Amniotic epithelial cell (primary cell): ENCODE measurements around the gene SH3GL2.

Experiments
- DNase-seq: peaks from one replicate; pipeline ENCODE4 v3.0.0-alpha.2; 2010; ENCODE audit warnings: low read depth

The SH3GL2 gene

GRCh38 chr9:17611342-17611741 is 32.5 kb downstream of the SH3GL2 start:
- DNase-seq = no peak

- DNase-seq = no peak
These were observed 33.1 kb downstream of the SH3GL2 start for GRCh38 chr9:17611917-17612316.

- DNase-seq = peak; percentile 3
These were observed 34.9 kb downstream of the SH3GL2 start for GRCh38 chr9:17613758-17614157.

GRCh38 chr9:17614250-17614649 is 35.4 kb downstream of the SH3GL2 start:
- DNase-seq = no peak

- no peak for DNase-seq
These were observed 36.0 kb downstream of the SH3GL2 start for GRCh38 chr9:17614903-17615302.

GRCh38 chr9:17622141-17622540 is 43.3 kb downstream of the SH3GL2 start:
- DNase-seq = no peak

GRCh38 chr9:17622749-17623148 is 43.9 kb downstream of the SH3GL2 start:
- DNase-seq = no peak

GRCh38 chr9:17623965-17624364 is 45.1 kb downstream of the SH3GL2 start:
- no peak for DNase-seq

- no peak for DNase-seq
These were observed 45.7 kb downstream of the SH3GL2 start for GRCh38 chr9:17624571-17624970.

GRCh38 chr9:17625644-17626388 is 47.0 kb downstream of the SH3GL2 start:
- no peak for DNase-seq

GRCh38 chr9:17627641-17628040 is 48.8 kb downstream of the SH3GL2 start:
- no peak for DNase-seq

GRCh38 chr9:17628624-17629023 is 49.8 kb downstream of the SH3GL2 start:
- DNase-seq = no peak

GRCh38 chr9:17630531-17630949 is 51.7 kb downstream of the SH3GL2 start:
- no peak for DNase-seq

- DNase-seq = no peak
These were observed 52.5 kb downstream of the SH3GL2 start for GRCh38 chr9:17631396-17631795.

GRCh38 chr9:17632994-17633393 is 54.1 kb downstream of the SH3GL2 start:
- no peak for DNase-seq

GRCh38 chr9:17635115-17635890 is 56.4 kb downstream of the SH3GL2 start:
- DNase-seq = no peak

GRCh38 chr9:17636349-17636748 is 57.5 kb downstream of the SH3GL2 start:
- DNase-seq = no peak

GRCh38 chr9:17636821-17637220 is 58.0 kb downstream of the SH3GL2 start:
- no peak for DNase-seq

- DNase-seq = no peak
These were observed 58.4 kb downstream of the SH3GL2 start for GRCh38 chr9:17637229-17637628.

GRCh38 chr9:17648516-17648915 is 69.7 kb downstream of the SH3GL2 start:
- DNase-seq = no peak

- no peak for DNase-seq
These were observed 72.9 kb downstream of the SH3GL2 start for GRCh38 chr9:17651725-17652124.

GRCh38 chr9:17653947-17654465 is 75.1 kb downstream of the SH3GL2 start:
- DNase-seq = no peak

GRCh38 chr9:17656889-17657288 is 78.0 kb downstream of the SH3GL2 start:
- no peak for DNase-seq
